Neuronal stem cell (in vitro differentiated cells): ENCODE measurements around the gene VARS1.

Experiments
- DNase-seq: peaks from one replicate; pipeline ENCODE4 v3.0.0-alpha.2; 2013; ENCODE audit warnings: low spot score
- H2AFZ ChIP-seq: one replicate; pipeline ENCODE4 v1.6.1; 2013; ENCODE audit warnings: mild to moderate bottlenecking, low read length, inconsistent platforms
- H2AK5ac ChIP-seq: 2 replicates; pipeline ENCODE4 v1.6.1; 2013; ENCODE audit warnings: low read depth, mild to moderate bottlenecking, inconsistent platforms, low read length, moderate library complexity, mixed read lengths
- H2BK120ac ChIP-seq: 2 replicates; pipeline ENCODE4 v1.6.1; 2013; ENCODE audit warnings: low read depth, mild to moderate bottlenecking, inconsistent platforms, low read length, moderate library complexity, mixed read lengths
- H2BK12ac ChIP-seq: one replicate; pipeline ENCODE4 v1.6.1; 2013; ENCODE audit warnings: low read length, inconsistent platforms
- H2BK15ac ChIP-seq: 2 replicates; pipeline ENCODE4 v1.6.1; 2013; ENCODE audit warnings: mild to moderate bottlenecking, low read length, inconsistent platforms, mixed read lengths
- H2BK5ac ChIP-seq: one replicate; pipeline ENCODE4 v1.6.1; 2013; ENCODE audit warnings: inconsistent platforms, mild to moderate bottlenecking, low read length, moderate library complexity
- H3K14ac ChIP-seq: one replicate; pipeline ENCODE4 v1.6.1; 2013; ENCODE audit warnings: low read length, inconsistent platforms
- H3K18ac ChIP-seq: 2 replicates; pipeline ENCODE4 v1.6.1; 2013; ENCODE audit warnings: low read length, inconsistent platforms
- H3K23ac ChIP-seq: 2 replicates; pipeline ENCODE4 v1.6.1; 2013; ENCODE audit warnings: low read depth, mild to moderate bottlenecking, mixed read lengths, low read length, inconsistent platforms; ENCODE audit not compliant: poor library complexity
- H3K27ac ChIP-seq: replicated peaks from 3 replicates; pipeline ENCODE4 v1.5.1; 2013; ENCODE audit warnings: low read length, inconsistent platforms
- H3K27me3 ChIP-seq, 3 experiments: 2 replicates each; pipeline ENCODE4 v1.6.1; 2013; ENCODE audit warnings: low read length in 3 of 3, mild to moderate bottlenecking in 2 of 3, inconsistent platforms in 1 of 3, low read depth in 1 of 3, mixed read lengths in 1 of 3, moderate library complexity in 1 of 3; ENCODE audit not compliant: control insufficient read depth in 3 of 3, insufficient read depth in 3 of 3
- H3K36me3 ChIP-seq, 2 donors: replicated peaks in 1 of 2; 2 replicates each; pipeline ENCODE4 v1.6.1; 2013; ENCODE audit warnings: low read length in 2 of 2; ENCODE audit not compliant: control insufficient read depth in 2 of 2, insufficient read depth in 2 of 2
- H3K4ac ChIP-seq: 2 replicates; pipeline ENCODE4 v1.6.1; 2013; ENCODE audit warnings: inconsistent platforms, mild to moderate bottlenecking, low read length, moderate library complexity
- H3K4me1 ChIP-seq, 2 donors: 1 replicate in 1 of 2; 2 replicates in 1 of 2; pipeline ENCODE4 v1.6.1; 2013; ENCODE audit warnings: low read length in 2 of 2, low read depth in 1 of 2; ENCODE audit not compliant: control insufficient read depth in 2 of 2, insufficient read depth in 1 of 2
- H3K4me2 ChIP-seq: one replicate; pipeline ENCODE4 v1.6.1; 2013; ENCODE audit warnings: mild to moderate bottlenecking, low read length, inconsistent platforms; ENCODE audit not compliant: insufficient read depth, poor library complexity, severe bottlenecking
- H3K4me3 ChIP-seq, 2 donors: 2 replicates each; pipeline ENCODE4 v1.5.1; 2013; ENCODE audit warnings: low read length in 2 of 2, mild to moderate bottlenecking in 2 of 2, inconsistent platforms in 1 of 2, moderate library complexity in 1 of 2
- H3K79me1 ChIP-seq: one replicate; pipeline ENCODE4 v1.6.1; 2013; ENCODE audit warnings: low read depth, mild to moderate bottlenecking, inconsistent platforms, low read length, moderate library complexity
- H3K9ac ChIP-seq: one replicate; pipeline ENCODE4 v1.6.1; 2013; ENCODE audit warnings: mild to moderate bottlenecking, low read depth, low read length, inconsistent platforms; ENCODE audit not compliant: poor library complexity
- H3K9me3 ChIP-seq, 2 donors: replicated peaks in 1 of 2; 2 replicates each; pipeline versions ENCODE3 to v1.6.1; 2013; ENCODE audit warnings: low read length in 2 of 2, mild to moderate bottlenecking in 2 of 2, inconsistent platforms in 1 of 2, low read depth in 1 of 2, mixed read lengths in 1 of 2, moderate library complexity in 1 of 2; ENCODE audit not compliant: control insufficient read depth in 2 of 2, insufficient read depth in 1 of 2
- H4K8ac ChIP-seq: one replicate; pipeline ENCODE4 v1.6.1; 2013; ENCODE audit warnings: low read depth, mild to moderate bottlenecking, inconsistent platforms, low read length, moderate library complexity
- H4K91ac ChIP-seq: one replicate; pipeline ENCODE4 v1.6.1; 2013; ENCODE audit warnings: low read length, low read depth, mild to moderate bottlenecking, inconsistent platforms; ENCODE audit not compliant: poor library complexity
- WGBS, 2 donors: extraction: QIAGEN DNeasy Blood & Tissue Kit; methylation state at CpG; one replicate each; pipeline ENCODE4 v1.1.7; 2013; ENCODE audit warnings: missing lambda C conversion rate in 2 of 2, mixed read lengths in 1 of 2; ENCODE audit not compliant: insufficient read length in 2 of 2, insufficient replicate concordance in 1 of 2; ENCODE audit errors: extremely low coverage in 2 of 2; 5-methylcytosine and 5-hydroxymethylcytosine counted together

VARS1 gene

DNA sequence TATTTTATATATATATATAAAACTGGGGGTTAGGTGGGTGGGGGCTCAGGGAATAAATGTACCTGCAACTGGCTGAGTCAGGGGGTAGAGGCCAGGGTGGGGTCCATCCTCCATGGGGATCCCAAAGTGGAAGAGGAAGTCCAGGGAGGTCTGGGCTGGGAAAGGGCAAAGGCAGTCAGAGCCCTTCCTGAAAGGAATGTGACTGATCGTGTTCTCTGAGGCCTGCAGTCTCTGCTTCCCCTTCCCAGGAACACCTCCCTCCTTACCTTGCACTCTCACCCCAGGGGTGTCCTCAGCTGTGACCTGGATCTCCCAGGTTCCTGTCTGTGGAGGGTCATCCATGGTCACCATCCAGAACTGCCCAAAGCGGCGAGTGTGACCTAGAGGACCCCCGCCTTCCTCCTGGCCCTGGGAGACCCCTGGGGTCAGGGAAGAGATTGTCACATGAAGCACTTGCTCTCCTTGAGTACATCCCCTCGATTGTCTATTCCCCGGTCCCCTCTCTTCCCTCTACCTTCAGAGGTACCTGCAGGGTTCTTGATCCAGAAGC is 28.4 kb downstream of the VARS1 start:
- Histone ChIP-seq H4K8ac (no peak overlapping the region), H3K4ac (no peak overlapping the region), H3K4me2 (no peak overlapping the region), H3K27me3 (no peaks in the 10 kb centered on the region), H2BK5ac (no peak overlapping the region), H3K79me1 (no peaks in the 10 kb centered on the region), H3K4me3 (no peak overlapping the region), H2AK5ac (peak overlapping the region; percentile 41), H3K18ac (peak overlapping the region; percentile 23), H3K23ac (no peak overlapping the region), H3K14ac (no peak overlapping the region), H3K27ac (no peak overlapping the region), H2BK120ac (no peak overlapping the region), H2AFZ (no peak overlapping the region), H2BK15ac (peak overlapping the region; percentile 96), H3K9me3 (peaks cover 0 to 1% of the 10 kb centered on the region in 2 donors), H2BK12ac (no peak overlapping the region), H3K36me3 (peaks cover 0 to 29% of the 10 kb centered on the region in 2 donors), H4K91ac (no peak overlapping the region), H3K9ac (no peak overlapping the region), H3K4me1 (peaks cover 15 to 23% of the 10 kb centered on the region in 2 donors)
- no CpG with 5 or more reads among the region's 6 CpGs for WGBS, 2 donors
- DNase-seq = no peak

DNA sequence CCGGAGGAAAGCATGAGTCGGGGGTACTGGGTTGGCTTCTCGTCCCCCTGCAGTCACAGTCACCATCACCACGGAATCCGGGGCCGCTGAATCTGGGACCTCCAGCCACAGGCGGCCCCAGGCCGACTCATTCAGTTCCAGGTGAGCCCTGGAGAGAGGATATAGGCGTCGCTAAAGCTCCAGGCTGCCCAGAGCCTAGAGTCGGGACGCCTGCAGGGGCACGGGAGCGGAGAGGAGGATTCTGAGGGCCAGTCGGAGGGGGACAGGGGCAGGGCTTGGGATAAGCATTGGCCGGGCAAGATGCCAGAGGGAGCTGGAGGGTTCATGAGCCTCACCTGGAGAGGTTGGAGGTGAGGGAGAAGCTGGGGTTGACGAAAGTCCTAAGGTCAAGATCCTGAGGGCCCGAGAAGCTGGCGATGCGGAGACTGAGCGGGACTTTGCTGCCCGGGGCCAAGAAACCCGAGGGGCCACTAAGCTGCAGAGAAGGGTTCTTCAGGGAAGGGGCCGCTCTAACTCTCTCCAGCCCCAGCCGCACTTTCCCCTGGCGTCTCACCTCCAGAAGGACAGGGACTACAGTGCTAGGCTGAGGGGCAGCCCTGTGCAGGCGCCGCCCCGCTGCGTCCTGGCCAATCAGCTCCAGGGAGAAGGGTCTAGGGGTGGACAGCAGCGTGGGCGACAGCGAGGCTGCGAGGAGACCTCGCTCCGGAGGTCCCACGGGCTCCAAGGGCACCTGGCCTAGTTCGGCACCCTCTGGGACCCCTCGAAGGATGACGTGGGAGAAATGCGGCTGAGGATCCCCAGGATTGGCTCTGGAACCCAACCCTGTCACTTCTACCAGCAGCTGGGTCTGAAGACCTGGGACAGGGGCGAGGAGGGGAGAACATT is 29.4 kb downstream of the VARS1 start:
- no peak overlapping the region for H3K14ac ChIP-seq
- peak overlapping the region; percentile 56 for H3K4me2 ChIP-seq
- no peak overlapping the region for H2AFZ ChIP-seq
- no peak overlapping the region for H3K4ac ChIP-seq
- H2BK15ac ChIP-seq = peak overlapping the region; percentile 11
- no CpG with 5 or more reads among the region's 42 CpGs for WGBS, 2 donors
- peak overlapping the region; percentile 35 for H4K91ac ChIP-seq
- H2BK120ac ChIP-seq = no peak overlapping the region
- peaks cover 0 to 1% of the 10 kb centered on the region in 2 donors for H3K9me3 ChIP-seq
- H3K27me3 ChIP-seq = no peaks in the 10 kb centered on the region
- no peak overlapping the region for H3K27ac ChIP-seq
- peaks cover 15 to 23% of the 10 kb centered on the region in 2 donors for H3K4me1 ChIP-seq
- H2AK5ac ChIP-seq = peak overlapping the region; percentile 95
- H3K23ac ChIP-seq = no peak overlapping the region
- no peak overlapping the region for H3K9ac ChIP-seq
- H2BK5ac ChIP-seq = no peak overlapping the region
- no peak for DNase-seq
- no peak overlapping the region for H4K8ac ChIP-seq
- H2BK12ac ChIP-seq = no peak overlapping the region
- no peaks in the 10 kb centered on the region for H3K79me1 ChIP-seq
- H3K18ac ChIP-seq = peak overlapping the region; percentile 33
- H3K4me3 ChIP-seq = no peak overlapping the region
- H3K36me3 ChIP-seq = peaks cover 7 to 39% of the 10 kb centered on the region in 2 donors

GRCh38 chr6:31765559-31765909 is 30.0 kb downstream of the VARS1 start:
- Histone ChIP-seq H2BK5ac (no peak overlapping the region), H2AFZ (no peak overlapping the region), H3K4me3 (no peak overlapping the region), H3K36me3 (peaks cover 9 to 46% of the 10 kb centered on the region in 2 donors), H3K9ac (no peak overlapping the region), H3K18ac (no peak overlapping the region), H2BK15ac (peak overlapping the region; percentile 11), H4K91ac (peak overlapping the region; percentile 35), H2BK12ac (no peak overlapping the region), H3K4me1 (peaks cover 15 to 23% of the 10 kb centered on the region in 2 donors), H3K14ac (no peak overlapping the region), H3K27me3 (no peaks in the 10 kb centered on the region), H2AK5ac (peak overlapping the region; percentile 95), H3K9me3 (peaks cover 0 to 1% of the 10 kb centered on the region in 2 donors), H3K4me2 (no peak overlapping the region), H4K8ac (no peak overlapping the region), H2BK120ac (no peak overlapping the region), H3K27ac (no peak overlapping the region), H3K23ac (peak overlapping the region; percentile 23), H3K4ac (no peak overlapping the region), H3K79me1 (no peaks in the 10 kb centered on the region)
- DNase-seq = no peak
- no CpG with 5 or more reads among the region's 9 CpGs for WGBS, 2 donors

- H3K14ac ChIP-seq = no peak overlapping the region
- H4K91ac ChIP-seq = no peak overlapping the region
- WGBS, 2 donors = no CpG with 5 or more reads among the region's 4 CpGs
- no peak overlapping the region for H2AFZ ChIP-seq
- H3K27ac ChIP-seq = no peak overlapping the region
- no peak overlapping the region for H3K4me2 ChIP-seq
- no peak overlapping the region for H3K23ac ChIP-seq
- H2BK12ac ChIP-seq = no peak overlapping the region
- peak overlapping the region; percentile 44 for H2AK5ac ChIP-seq
- no peak overlapping the region for H4K8ac ChIP-seq
- H2BK5ac ChIP-seq = peak overlapping the region; percentile 96
- no peak overlapping the region for H3K4ac ChIP-seq
- no peak overlapping the region for H3K4me3 ChIP-seq
- H2BK15ac ChIP-seq = no peak overlapping the region
- H3K27me3 ChIP-seq = no peaks in the 10 kb centered on the region
- peaks cover 13 to 59% of the 10 kb centered on the region in 2 donors for H3K36me3 ChIP-seq
- H3K18ac ChIP-seq = no peak overlapping the region
- H2BK120ac ChIP-seq = no peak overlapping the region
- peaks cover 0 to 1% of the 10 kb centered on the region in 2 donors for H3K9me3 ChIP-seq
- no peak overlapping the region for H3K9ac ChIP-seq
- H3K79me1 ChIP-seq = no peaks in the 10 kb centered on the region
- DNase-seq = no peak
- H3K4me1 ChIP-seq = peaks cover 15 to 23% of the 10 kb centered on the region in 2 donors
Observed at GRCh38 chr6:31764198-31764597, 31.4 kb downstream of the VARS1 start.
